ENCODE measurements around the gene TRAPPC5. TPM values are rescaled to one million over a fixed set of nuclear protein-coding genes. Genes with fewer than 3 reads are reported as not detected.

The TRAPPC5 gene
- total RNA-seq, 4 donors from 2014 or later, result 63.0 to 144 (median 103) TPM

DNA sequence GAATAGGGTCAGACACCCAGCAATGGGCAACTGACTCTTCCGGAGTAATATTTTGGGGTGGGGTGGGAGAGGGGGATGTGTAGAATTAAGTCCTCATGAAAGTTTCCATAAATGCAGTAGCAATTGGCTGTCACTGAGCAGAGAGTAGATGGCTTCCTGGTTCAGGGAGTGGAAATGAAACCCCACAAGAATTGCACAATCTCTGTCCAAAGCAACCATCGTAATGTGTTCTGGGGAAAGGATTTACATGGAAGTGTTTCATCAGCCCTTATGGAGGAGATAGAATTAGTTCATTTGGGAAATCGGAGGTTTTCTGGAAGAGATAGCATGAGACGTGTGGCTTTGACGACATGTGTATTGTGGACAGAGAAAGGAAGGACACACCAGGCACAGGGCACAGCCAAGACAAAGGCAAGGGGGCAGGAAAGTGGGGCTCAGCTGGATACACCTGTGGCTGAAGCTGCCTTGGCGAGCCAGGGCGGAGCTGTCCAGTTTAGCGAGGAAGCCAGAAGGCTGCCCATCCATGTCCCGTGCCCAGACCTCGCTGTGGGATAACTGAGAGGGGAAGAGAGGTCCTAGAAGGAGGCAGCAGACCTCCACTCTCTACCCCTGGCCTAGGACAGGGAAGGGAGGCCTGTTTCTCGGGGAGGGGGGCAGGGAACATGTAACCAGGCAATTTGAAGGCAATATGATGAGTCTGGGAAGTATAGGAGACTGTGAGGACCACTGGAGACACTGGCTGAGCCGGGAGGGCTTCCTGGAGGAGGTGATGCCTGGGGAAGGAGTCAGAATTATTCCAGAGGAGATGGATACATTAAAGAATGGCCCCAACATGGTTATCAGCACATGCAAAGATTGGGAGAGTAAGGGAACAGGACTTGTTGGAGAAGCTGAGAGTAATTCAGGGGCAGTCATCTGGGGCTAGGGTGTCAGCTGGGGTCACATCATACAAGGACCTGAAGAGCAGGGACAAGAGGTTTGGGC lies 53.9 kb downstream of the TRAPPC5 start:
- DNase-seq (ENCODE audit: low spot score in 2 of 2), result no peak
- Histone ChIP-seq H3K9me3 (no peaks in the 10 kb centered on the region), H3K36me3 (no peaks in the 10 kb centered on the region), H3K4me1 (peaks cover 13% of the 10 kb centered on the region), H3K27ac (no peak overlapping the region), H3K4me3 (no peak overlapping the region), H3K27me3 (peaks cover 43% of the 10 kb centered on the region)
- 61% methylated on average over 12 of the region's 12 CpGs for WGBS
- no peak for TF ChIP-seq EP300 (IDR thresholded peaks at IDR 0.05)
- no peak for TF ChIP-seq POLR2A (IDR thresholded peaks at IDR 0.05)
- TF ChIP-seq POLR2AphosphoS5 (IDR thresholded peaks at IDR 0.05), result no peak
- TF ChIP-seq, protein P1, sequence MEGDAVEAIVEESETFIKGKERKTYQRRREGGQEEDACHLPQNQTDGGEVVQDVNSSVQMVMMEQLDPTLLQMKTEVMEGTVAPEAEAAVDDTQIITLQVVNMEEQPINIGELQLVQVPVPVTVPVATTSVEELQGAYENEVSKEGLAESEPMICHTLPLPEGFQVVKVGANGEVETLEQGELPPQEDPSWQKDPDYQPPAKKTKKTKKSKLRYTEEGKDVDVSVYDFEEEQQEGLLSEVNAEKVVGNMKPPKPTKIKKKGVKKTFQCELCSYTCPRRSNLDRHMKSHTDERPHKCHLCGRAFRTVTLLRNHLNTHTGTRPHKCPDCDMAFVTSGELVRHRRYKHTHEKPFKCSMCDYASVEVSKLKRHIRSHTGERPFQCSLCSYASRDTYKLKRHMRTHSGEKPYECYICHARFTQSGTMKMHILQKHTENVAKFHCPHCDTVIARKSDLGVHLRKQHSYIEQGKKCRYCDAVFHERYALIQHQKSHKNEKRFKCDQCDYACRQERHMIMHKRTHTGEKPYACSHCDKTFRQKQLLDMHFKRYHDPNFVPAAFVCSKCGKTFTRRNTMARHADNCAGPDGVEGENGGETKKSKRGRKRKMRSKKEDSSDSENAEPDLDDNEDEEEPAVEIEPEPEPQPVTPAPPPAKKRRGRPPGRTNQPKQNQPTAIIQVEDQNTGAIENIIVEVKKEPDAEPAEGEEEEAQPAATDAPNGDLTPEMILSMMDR (IDR thresholded peaks at IDR 0.05), result no peak

- Histone ChIP-seq H3K4me1 (no peaks in the 10 kb centered on the region), H3K9me3 (no peaks in the 10 kb centered on the region), H3K27me3 (peaks cover 26% of the 10 kb centered on the region), H3K27ac (no peak overlapping the region), H3K36me3 (no peaks in the 10 kb centered on the region), H3K4me3 (no peak overlapping the region)
- TF ChIP-seq POLR2A (IDR thresholded peaks at IDR 0.05) (no peak), EP300 (IDR thresholded peaks at IDR 0.05) (no peak), POLR2AphosphoS5 (IDR thresholded peaks at IDR 0.05) (no peak)
- TF ChIP-seq, protein P1 (IDR thresholded peaks at IDR 0.05), result no peak
- DNase-seq (ENCODE audit: low spot score in 2 of 2), result no peak
- 72% methylated on average over 1 of the region's 1 CpG for WGBS
These were observed 55.5 kb downstream of the TRAPPC5 start for GRCh38 chr19:7736148-7736547.

- H3K27ac ChIP-seq, result no peak overlapping the region
- no peak for TF ChIP-seq POLR2AphosphoS5 (IDR thresholded peaks at IDR 0.05)
- TF ChIP-seq POLR2A (IDR thresholded peaks at IDR 0.05), result no peak
- no peak for TF ChIP-seq EP300 (IDR thresholded peaks at IDR 0.05)
- TF ChIP-seq, protein P1 (IDR thresholded peaks at IDR 0.05), result no peak
- no peaks in the 10 kb centered on the region for H3K4me1 ChIP-seq
- no peaks in the 10 kb centered on the region for H3K9me3 ChIP-seq
- no peak for DNase-seq (ENCODE audit: low spot score in 2 of 2)
- no peak overlapping the region for H3K4me3 ChIP-seq
- H3K27me3 ChIP-seq, result peaks cover 20% of the 10 kb centered on the region
- H3K36me3 ChIP-seq, result no peaks in the 10 kb centered on the region
- WGBS, result 88% methylated on average over 11 of the region's 11 CpGs
These were observed 56.6 kb downstream of the TRAPPC5 start for GRCh38 chr19:7737215-7737614.

Other genes starting within 250 kb of the TRAPPC5 start
- gene PEX11G, start 191.8 kb upstream of the TRAPPC5 start, total RNA-seq, result 1 to 10 TPM; 2.9 to 5.2 (median 4.1) TPM
- 10 to 100 TPM; 28.7 to 48.5 (median 39.5) TPM for gene ZNF358, start 164.7 kb upstream of the TRAPPC5 start, total RNA-seq
- 10 to 100 TPM; 15.9 to 43.6 (median 29.5) TPM for gene MCOLN1, start 158.2 kb upstream of the TRAPPC5 start, total RNA-seq
- 100 to 1,000 TPM in 1 of 4 donors, 10 to 100 TPM in 3; 57.8 to 112 (median 78.5) TPM for gene PNPLA6, start 145.1 kb upstream of the TRAPPC5 start, total RNA-seq
- 10 to 100 TPM; 60.5 to 82.7 (median 63.9) TPM for gene CAMSAP3, start 85.0 kb upstream of the TRAPPC5 start, total RNA-seq
- 10 to 100 TPM; 45.1 to 68.2 (median 55.5) TPM for gene XAB2, start 51.3 kb upstream of the TRAPPC5 start, total RNA-seq
- gene PET100, start 51.0 kb upstream of the TRAPPC5 start, total RNA-seq, result 10 to 100 TPM; 11.4 to 17.4 (median 12.6) TPM
- 1 to 10 TPM; 1.6 to 9.9 (median 1.6) TPM for gene PCP2, start 47.1 kb upstream of the TRAPPC5 start, total RNA-seq
- gene STXBP2, start 43.7 kb upstream of the TRAPPC5 start, total RNA-seq, result 10 to 100 TPM; 41.2 to 88.7 (median 50.9) TPM
- gene RETN, start 11.8 kb upstream of the TRAPPC5 start, total RNA-seq, result not detected
- 1 to 10 TPM in 1 of 4 donors, not detected in 3; 1.4 TPM for gene MCEMP1, start 3.7 kb upstream of the TRAPPC5 start, total RNA-seq
- not detected for gene FCER2, start 21.3 kb downstream of the TRAPPC5 start, total RNA-seq
- gene CLEC4G, start 51.3 kb downstream of the TRAPPC5 start, total RNA-seq, result 1 to 10 TPM in 1 of 4 donors, under 1 TPM in 1, not detected in 2; 0.49 to 3.9 TPM
- 1 to 10 TPM in 1 of 4 donors, under 1 TPM in 3; 0.16 to 1.6 (median 0.50) TPM for gene CD209, start 66.7 kb downstream of the TRAPPC5 start, total RNA-seq
- gene CLEC4M, start 82.4 kb downstream of the TRAPPC5 start, total RNA-seq, result not detected
- 10 to 100 TPM; 17.2 to 29.4 (median 25.6) TPM for gene EVI5L, start 149.4 kb downstream of the TRAPPC5 start, total RNA-seq
- 1 to 10 TPM in 1 of 4 donors, under 1 TPM in 3; 0.26 to 1.1 (median 0.74) TPM for gene PRR36, start 193.6 kb downstream of the TRAPPC5 start, total RNA-seq
- gene LRRC8E, start 207.7 kb downstream of the TRAPPC5 start, total RNA-seq, result 10 to 100 TPM; 15.2 to 41.6 (median 30.9) TPM
- 10 to 100 TPM; 25.1 to 52.4 (median 29.3) TPM for gene MAP2K7, start 223.0 kb downstream of the TRAPPC5 start, total RNA-seq
- not detected for gene TGFBR3L, start 234.0 kb downstream of the TRAPPC5 start, total RNA-seq
- gene SNAPC2, start 239.5 kb downstream of the TRAPPC5 start, total RNA-seq, result 10 to 100 TPM; 11.1 to 22.3 (median 19.6) TPM
- 1 to 10 TPM; 1.2 to 3.6 (median 2.6) TPM for gene CTXN1, start 245.3 kb downstream of the TRAPPC5 start, total RNA-seq

All from suprapubic skin (tissue), 4 donors.